Colonic mucosa (tissue), 4 donors: Measurements from ENCODE around the gene NIPAL3. TPM values are rescaled to one million over a fixed set of nuclear protein-coding genes. Genes with fewer than 3 reads are reported as not detected.
"Not testable (repeated sequence)": the region's sequence is repeated elsewhere in the genome, so short reads cannot be mapped to it uniquely, and the experiment has no call there.

Source experiments
- DNase-seq: peaks from one replicate; pipeline ENCODE4 v3.0.0-alpha.2; 2020
- H3K27ac ChIP-seq: fragments of 200-600 bp; one replicate; pipeline ENCODE4 v1.8.0; 2021
- H3K27me3 ChIP-seq: fragments of 200-600 bp; one replicate; pipeline ENCODE4 v1.8.0; 2021
- H3K36me3 ChIP-seq: fragments of 200-600 bp; one replicate; pipeline ENCODE4 v1.8.0; 2021
- H3K4me1 ChIP-seq: fragments of 200-600 bp; one replicate; pipeline ENCODE4 v1.8.0; 2021; ENCODE audit warnings: mild to moderate bottlenecking
- H3K4me3 ChIP-seq: fragments of 200-600 bp; one replicate; pipeline ENCODE4 v1.8.0; 2021
- H3K9ac ChIP-seq, 2 donors: one replicate each; pipeline ENCODE4 v1.7.0; 2013; ENCODE audit warnings: control low read depth in 2 of 2, low read depth in 2 of 2, low read length in 2 of 2
- H3K9me3 ChIP-seq: fragments of 200-600 bp; one replicate; pipeline ENCODE4 v1.8.0; 2021
- intact Hi-C: fragments of 100-400 bp; cut with DNase I; formaldehyde crosslinking; loops from one replicate; pipeline ENCODE4 v1.14.1; 2022
- total RNA-seq, 2 donors: library from RNA; stranded (reverse); fragmentation: NEBNext Ultra II Directional in 1 of 2; extraction: Animal tissue kit (Norgen Biotek cat#: 25700) in 1 of 2; gene quantifications; one replicate each; pipeline ENCODE4 v1.2.1, GENCODE V29; 2021
- TF ChIP-seq, protein P1 (sequence below): fragments of 200-600 bp; IDR thresholded peaks from one replicate; pipeline ENCODE4 v1.8.0; 2022; ENCODE audit warnings: antibody characterized with exemption, mild to moderate bottlenecking
- donor health status: healthy.
- donor health status: DM: no; HTN: no; CAD: no.
- donor health status: DM: no; HTN: no; CAD: no.

NIPAL3 gene
- total RNA-seq, 2 donors from 2014 or later, result 41.3 to 45.2 TPM

DNA sequence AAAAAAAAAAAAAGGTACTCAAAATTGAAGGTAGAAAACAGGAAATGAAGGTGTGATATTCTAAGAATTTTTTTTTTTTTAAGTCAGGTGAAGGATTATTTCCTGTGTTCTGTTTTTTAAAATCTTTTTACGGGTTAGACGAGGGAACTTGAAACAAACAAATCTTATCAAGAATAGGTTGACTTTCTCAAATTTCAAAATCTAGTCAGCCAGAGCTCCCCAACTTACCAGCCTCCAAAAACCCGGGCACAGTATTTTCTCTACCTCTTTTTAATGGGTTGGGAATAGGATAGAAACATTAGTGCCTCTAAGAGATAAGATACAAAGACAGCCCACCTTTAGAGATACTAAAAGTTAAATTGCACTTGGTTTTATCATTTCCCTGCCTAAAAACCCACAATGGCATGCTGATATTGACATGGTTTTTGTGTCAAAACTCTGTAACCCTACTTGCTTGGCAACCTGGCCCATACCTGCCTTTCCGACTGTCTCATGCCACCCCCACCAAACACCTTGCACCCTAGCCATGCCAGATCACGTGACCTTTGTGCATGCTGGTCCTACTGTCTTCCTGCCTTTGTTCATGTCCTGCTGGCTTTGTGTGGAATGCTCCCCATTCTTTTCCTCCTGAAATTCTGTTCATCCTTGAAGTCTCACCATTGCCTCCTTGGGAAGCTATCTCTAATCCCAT lies 91.2 kb downstream of the NIPAL3 start:
- DNase-seq, result no peak
- peak overlapping the region; percentile 31 for H3K27ac ChIP-seq

DNA sequence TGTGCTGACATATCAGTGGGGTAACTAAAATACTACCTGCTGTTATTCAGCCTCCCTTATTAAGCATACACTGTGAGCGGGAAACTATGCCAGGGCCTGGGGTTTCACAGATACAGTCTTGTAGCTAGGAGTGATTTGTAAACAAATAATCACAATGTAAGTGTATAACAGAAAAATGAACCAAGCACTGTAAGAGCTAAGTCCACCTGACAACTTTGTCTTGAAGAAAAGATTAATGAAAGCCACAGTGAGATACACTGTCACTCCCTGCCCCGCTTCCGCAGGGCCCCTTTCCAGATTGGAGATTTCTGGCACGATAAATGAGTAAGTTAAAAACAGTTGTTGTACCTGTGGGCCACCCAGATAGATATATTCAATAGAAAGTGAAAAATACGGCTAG lies 91.8 kb downstream of the NIPAL3 start:
- Histone ChIP-seq H3K36me3 (no peaks in the 10 kb centered on the region), H3K9ac (no peak overlapping the region), H3K27me3 (no peaks in the 10 kb centered on the region), H3K9me3 (no peaks in the 10 kb centered on the region), H3K4me3 (no peak overlapping the region), H3K27ac (no peak overlapping the region), H3K4me1 (no peaks in the 10 kb centered on the region)
- DNase-seq, result no peak
- TF ChIP-seq, protein P1, sequence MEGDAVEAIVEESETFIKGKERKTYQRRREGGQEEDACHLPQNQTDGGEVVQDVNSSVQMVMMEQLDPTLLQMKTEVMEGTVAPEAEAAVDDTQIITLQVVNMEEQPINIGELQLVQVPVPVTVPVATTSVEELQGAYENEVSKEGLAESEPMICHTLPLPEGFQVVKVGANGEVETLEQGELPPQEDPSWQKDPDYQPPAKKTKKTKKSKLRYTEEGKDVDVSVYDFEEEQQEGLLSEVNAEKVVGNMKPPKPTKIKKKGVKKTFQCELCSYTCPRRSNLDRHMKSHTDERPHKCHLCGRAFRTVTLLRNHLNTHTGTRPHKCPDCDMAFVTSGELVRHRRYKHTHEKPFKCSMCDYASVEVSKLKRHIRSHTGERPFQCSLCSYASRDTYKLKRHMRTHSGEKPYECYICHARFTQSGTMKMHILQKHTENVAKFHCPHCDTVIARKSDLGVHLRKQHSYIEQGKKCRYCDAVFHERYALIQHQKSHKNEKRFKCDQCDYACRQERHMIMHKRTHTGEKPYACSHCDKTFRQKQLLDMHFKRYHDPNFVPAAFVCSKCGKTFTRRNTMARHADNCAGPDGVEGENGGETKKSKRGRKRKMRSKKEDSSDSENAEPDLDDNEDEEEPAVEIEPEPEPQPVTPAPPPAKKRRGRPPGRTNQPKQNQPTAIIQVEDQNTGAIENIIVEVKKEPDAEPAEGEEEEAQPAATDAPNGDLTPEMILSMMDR, result no peak
- intact Hi-C loops, result no loop called here

More for the DNA sequence above, 91.2 kb downstream of the NIPAL3 start:
- intact Hi-C loops, result no loop called here
- no peaks in the 10 kb centered on the region for H3K36me3 ChIP-seq
- TF ChIP-seq, protein P1, result no peak
- no peaks in the 10 kb centered on the region for H3K9me3 ChIP-seq
- no peak overlapping the region for H3K9ac ChIP-seq
- no peak overlapping the region for H3K4me3 ChIP-seq
- no peaks in the 10 kb centered on the region for H3K27me3 ChIP-seq
- peaks cover 1% of the 10 kb centered on the region for H3K4me1 ChIP-seq

DNA sequence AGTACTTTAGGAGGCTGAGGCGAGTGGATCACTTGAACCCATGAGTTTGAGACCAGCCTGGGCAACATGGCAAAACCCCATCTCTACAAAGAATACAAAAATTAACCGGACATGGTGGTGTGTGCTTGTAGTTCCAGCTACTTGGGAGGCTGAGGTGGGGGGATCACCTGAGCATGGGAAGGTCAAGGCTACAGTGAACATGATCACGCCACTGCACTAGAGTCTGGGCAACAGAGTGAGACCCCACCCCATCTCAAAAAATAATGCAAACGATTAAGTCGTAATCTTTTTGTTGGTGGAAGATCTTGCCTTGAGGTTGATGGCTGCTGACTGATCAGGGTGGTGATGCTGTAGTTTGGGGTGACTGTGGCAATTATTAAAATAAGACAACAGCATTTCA lies 93.3 kb downstream of the NIPAL3 start:
- H3K4me1 ChIP-seq, result no peaks in the 10 kb centered on the region
- TF ChIP-seq, protein P1, result no peak

DNA sequence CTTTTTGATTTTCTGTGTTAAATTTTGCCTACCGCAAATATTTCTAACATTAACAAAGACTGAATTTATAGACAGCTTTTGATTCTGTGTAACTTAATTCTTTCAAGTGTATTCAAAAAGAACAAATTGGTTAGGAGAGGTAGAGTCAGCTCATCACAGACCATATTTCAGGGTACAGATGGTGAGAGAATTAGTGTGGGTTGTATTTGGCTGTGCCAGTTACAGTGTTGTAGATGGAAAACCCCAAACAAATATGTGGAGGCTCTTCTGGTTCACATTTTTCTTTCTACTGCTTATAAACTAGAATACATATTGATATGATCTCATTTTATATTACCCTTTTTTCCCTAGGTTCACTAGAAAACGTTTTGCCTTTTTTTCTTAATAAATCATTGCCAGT lies 98.1 kb downstream of the NIPAL3 start:
- Histone ChIP-seq H3K27ac (no peak overlapping the region), H3K36me3 (no peaks in the 10 kb centered on the region), H3K4me1 (no peaks in the 10 kb centered on the region), H3K27me3 (no peaks in the 10 kb centered on the region), H3K4me3 (no peak overlapping the region), H3K9me3 (no peaks in the 10 kb centered on the region), H3K9ac (no peak overlapping the region)
- intact Hi-C loops, result no loop called here
- TF ChIP-seq, protein P1, result no peak
- DNase-seq, result no peak

More for the DNA sequence above, 93.3 kb downstream of the NIPAL3 start:
- no peaks in the 10 kb centered on the region for H3K27me3 ChIP-seq
- intact Hi-C loops, result no loop called here
- DNase-seq, result no peak
- no peak overlapping the region for H3K9ac ChIP-seq
- no peak overlapping the region for H3K4me3 ChIP-seq
- H3K9me3 ChIP-seq, result no peaks in the 10 kb centered on the region
- H3K36me3 ChIP-seq, result no peaks in the 10 kb centered on the region
- no peak overlapping the region for H3K27ac ChIP-seq

DNA sequence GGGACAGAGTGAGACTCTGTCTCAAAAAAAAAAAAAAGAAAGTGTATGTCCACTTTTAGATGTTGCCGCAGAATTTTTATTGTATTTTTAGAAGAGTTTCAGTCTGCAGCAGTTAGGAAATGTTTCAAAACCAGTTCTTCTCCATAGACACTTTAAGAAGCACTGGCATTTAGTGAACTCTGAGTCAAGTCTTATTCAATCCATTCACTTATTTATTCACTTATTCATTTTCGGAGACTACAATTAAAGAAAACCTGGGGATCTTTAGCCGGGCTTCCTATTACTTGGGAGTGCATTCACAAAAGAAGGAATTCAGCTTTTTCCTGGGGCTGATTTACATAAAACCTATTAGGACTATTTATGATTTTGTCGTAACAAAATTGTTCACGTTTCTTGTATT lies 99.3 kb downstream of the NIPAL3 start:
- no peak overlapping the region for H3K4me3 ChIP-seq
- no peaks in the 10 kb centered on the region for H3K4me1 ChIP-seq
- intact Hi-C loops, result no loop called here
- no peaks in the 10 kb centered on the region for H3K36me3 ChIP-seq
- H3K27me3 ChIP-seq, result no peaks in the 10 kb centered on the region
- no peaks in the 10 kb centered on the region for H3K9me3 ChIP-seq
- no peak overlapping the region for H3K27ac ChIP-seq
- TF ChIP-seq, protein P1, result no peak
- H3K9ac ChIP-seq, result no peak overlapping the region
- DNase-seq, result no peak

DNA sequence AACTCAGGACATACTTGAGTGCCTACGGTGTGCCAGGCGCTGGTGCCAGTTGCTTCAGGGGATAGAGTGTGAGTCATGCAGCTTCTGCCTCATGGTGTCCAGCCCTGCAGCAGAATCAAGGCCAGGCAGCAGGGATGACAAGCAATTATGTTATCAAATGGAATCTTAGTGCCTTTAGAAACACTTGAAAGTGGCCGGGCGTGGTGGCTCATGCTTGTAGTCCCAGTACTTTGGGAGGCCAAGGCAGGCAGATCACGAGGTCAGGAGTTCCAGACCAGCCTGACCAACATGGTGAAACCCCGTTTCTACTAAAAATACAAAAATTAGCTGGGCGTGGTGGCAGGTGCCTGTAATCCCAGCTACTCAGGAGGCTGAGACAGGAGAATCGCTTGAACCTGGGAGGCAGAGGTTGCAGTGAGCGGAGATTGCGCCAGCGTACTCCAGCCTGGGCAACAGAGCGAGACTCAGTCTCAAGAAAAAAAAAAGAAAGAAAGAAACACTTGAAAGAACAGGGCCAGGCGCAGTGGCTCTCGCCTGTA lies 100.1 kb downstream of the NIPAL3 start:
- DNase-seq, H3K4me1 ChIP-seq, H3K36me3 ChIP-seq, intact Hi-C loops, H3K27ac ChIP-seq, H3K9ac ChIP-seq, H3K9me3 ChIP-seq, H3K4me3 ChIP-seq, H3K27me3 ChIP-seq: not testable (repeated sequence)
